HCT116 (cell line): ENCODE results near the gene ARRDC2. TPM values are rescaled to one million over a fixed set of nuclear protein-coding genes. Genes with fewer than 3 reads are reported as not detected.

Source experiments
- ATAC-seq: fragments of 200-7000 bp; cut with Tn5 transposase; 2 replicates; pipeline ENCODE4 v1.9.1; 2020; ENCODE audit warnings: mild to moderate bottlenecking, moderate library complexity
- BruUV-seq: library from RNA; stranded (reverse); fragments of 400-500 nt; replicated peaks from 2 replicates; lab custom pipeline; 2021; lab: Mats Ljungman, UMichigan
- CTCF ChIA-PET: fragments of 300-600 bp; sonication (Branson Sonifier 250); formaldehyde crosslinking; loops from one replicate; lab custom pipeline; 2021; ENCODE audit warnings: antibody characterized with exemption; lab: Charles Lee
- POLR2A ChIA-PET: fragments of 300-600, 350-600 bp; sonication (Branson Sonifier 250); formaldehyde crosslinking; loops from one replicate; lab custom pipeline; 2021; ENCODE audit warnings: antibody characterized with exemption; lab: Charles Lee
- RAD21 ChIA-PET, 2 experiments: fragments of 300-600 bp; sonication (Branson Sonifier 250); formaldehyde crosslinking; loops; one replicate each; lab custom pipeline; 2023; ENCODE audit warnings: low total read pairs in 2 of 2; ENCODE audit not compliant: uncharacterized antibody in 2 of 2, unreplicated experiment in 2 of 2, low non-redundant PET in 1 of 2; lab: Charles Lee
- DNase-seq: peaks from one replicate; pipeline ENCODE4 v3.0.0-alpha.2; 2010; ENCODE audit warnings: low read depth, low spot score
- H2AFZ ChIP-seq: fragments of 200-600 bp; shearing (Covaris generic), sonication (generic); 2 replicates; pipeline ENCODE4 v1.6.1; 2017; ENCODE audit warnings: low read depth, mixed run types, mixed read lengths, antibody characterized with exemption, low read length; ENCODE audit not compliant: poor library complexity, severe bottlenecking
- H3K27ac ChIP-seq: 2 replicates; pipeline ENCODE4 v1.5.1; 2012; ENCODE audit warnings: low read depth, low read length
- H3K27me3 ChIP-seq: fragments of 200-600 bp; sonication (generic); 2 replicates; pipeline ENCODE4 v1.6.1; 2016; ENCODE audit warnings: mixed run types, low read length, mixed read lengths; ENCODE audit not compliant: insufficient read depth
- H3K36me3 ChIP-seq, 2 experiments: fragments of 200-500 bp in 1 of 2; fragments of 200-600 bp in 1 of 2; sonication (Bioruptor generic) in 1 of 2; sonication (generic) in 1 of 2; 2 replicates each; pipeline versions ENCODE4 v1.5.1 to v1.6.1; 2014 to 2016; ENCODE audit warnings: low read length in 2 of 2, inconsistent platforms in 1 of 2, mixed read lengths in 1 of 2, mixed run types in 1 of 2; ENCODE audit not compliant: insufficient read depth in 2 of 2, control insufficient read depth in 1 of 2
- H3K4me1 ChIP-seq, 2 experiments: fragments of 200-600 bp in 1 of 2; sonication (generic) in 1 of 2; 2 replicates each; pipeline versions ENCODE4 v1.5.1 to v1.6.1; 2012 to 2017; ENCODE audit warnings: low read length in 2 of 2, inconsistent platforms in 1 of 2, mild to moderate bottlenecking in 1 of 2, mixed read lengths in 1 of 2, mixed run types in 1 of 2, moderate library complexity in 1 of 2; ENCODE audit not compliant: insufficient read depth in 2 of 2, control insufficient read depth in 1 of 2
- H3K4me2 ChIP-seq: fragments of 200-600 bp; sonication (generic); 2 replicates; pipeline ENCODE4 v1.6.1; 2017; ENCODE audit warnings: mixed run types, low read length, mixed read lengths
- H3K4me3 ChIP-seq, 2 experiments: fragments of 200-600 bp in 1 of 2; sonication (generic) in 1 of 2; replicated peaks in 1 of 2; 2 replicates each; pipeline ENCODE4 v1.5.1; 2011 to 2016; ENCODE audit warnings: low read length in 2 of 2, control low read depth in 1 of 2, low read depth in 1 of 2, mild to moderate bottlenecking in 1 of 2, mixed read lengths in 1 of 2, mixed run types in 1 of 2
- H3K79me2 ChIP-seq: fragments of 200-600 bp; sonication (generic); 2 replicates; pipeline ENCODE4 v1.6.1; 2017; ENCODE audit warnings: mild to moderate bottlenecking, mixed run types, low read length, moderate library complexity, mixed read lengths; ENCODE audit not compliant: insufficient read depth
- H3K9ac ChIP-seq: fragments of 200-600 bp; sonication (generic); 2 replicates; pipeline ENCODE4 v1.6.1; 2016; ENCODE audit warnings: low read length, mixed read lengths
- H3K9me2 ChIP-seq: fragments of 200-600 bp; sonication (generic), shearing (Covaris generic); 2 replicates; pipeline ENCODE4 v1.6.1; 2017; ENCODE audit warnings: mixed run types, mild to moderate bottlenecking, moderate library complexity; ENCODE audit not compliant: insufficient read depth
- H3K9me3 ChIP-seq, 2 experiments: fragments of 200-500 bp in 1 of 2; fragments of 200-600 bp in 1 of 2; sonication (Bioruptor generic) in 1 of 2; sonication (generic) in 1 of 2; 2 replicates each; pipeline ENCODE4 v1.6.1; 2014 to 2017; ENCODE audit warnings: low read length in 2 of 2, mixed read lengths in 2 of 2, inconsistent platforms in 1 of 2, low read depth in 1 of 2, mild to moderate bottlenecking in 1 of 2, mixed run types in 1 of 2, moderate library complexity in 1 of 2; ENCODE audit not compliant: control insufficient read depth in 1 of 2, insufficient read depth in 1 of 2
- H4K20me1 ChIP-seq: fragments of 200-600 bp; sonication (generic), shearing (Covaris generic); 2 replicates; pipeline ENCODE4 v1.6.1; 2017; ENCODE audit warnings: mixed run types, mild to moderate bottlenecking, moderate library complexity; ENCODE audit not compliant: insufficient read depth
- ELF1 ChIP-seq: IDR thresholded peaks from 2 replicates; pipeline ENCODE4 v1.6.1; 2012; ENCODE audit warnings: low read depth, borderline replicate concordance
- EZH2 ChIP-seq: fragments of 200-600 bp; sonication (generic); IDR thresholded peaks from 2 replicates; pipeline ENCODE4 v1.6.1; 2017; ENCODE audit warnings: antibody characterized with exemption, mixed run types
- EZH2phosphoT487 ChIP-seq: fragments of 200-600 bp; IDR thresholded peaks from 2 replicates; pipeline ENCODE4 v1.6.1; 2018; ENCODE audit warnings: antibody characterized with exemption, borderline replicate concordance
- FOSL1 ChIP-seq: IDR thresholded peaks from 2 replicates; pipeline ENCODE4 v1.6.1; 2012; ENCODE audit warnings: low read depth
- POLR2A ChIP-seq: IDR thresholded peaks from 2 replicates; pipeline ENCODE4 v1.7.0; 2011; ENCODE audit warnings: borderline replicate concordance; ENCODE audit not compliant: insufficient read depth, insufficient read length; ENCODE audit errors: extremely low read depth
- POLR2AphosphoS5 ChIP-seq: IDR thresholded peaks from 2 replicates; pipeline ENCODE4 v1.6.1; 2011; ENCODE audit warnings: mild to moderate bottlenecking, low read depth, low read length, moderate library complexity
- RAD21 ChIP-seq: IDR thresholded peaks from 2 replicates; pipeline ENCODE4 v1.6.1; 2012; ENCODE audit warnings: low read depth, mild to moderate bottlenecking
- SP1 ChIP-seq: IDR thresholded peaks from 2 replicates; pipeline ENCODE4 v1.6.1; 2012; ENCODE audit warnings: low read depth
- TCF7L2 ChIP-seq: IDR thresholded peaks from 2 replicates; pipeline ENCODE4 v1.7.0; 2011; ENCODE audit warnings: borderline replicate concordance, inconsistent platforms; ENCODE audit not compliant: insufficient read depth, insufficient read length; ENCODE audit errors: extremely low read depth
- ZFX ChIP-seq: fragments of 450-650 bp; IDR thresholded peaks from 2 replicates; pipeline ENCODE4 v1.6.1; 2017
- intact Hi-C: fragments of 100-400 bp; cut with micrococcal nuclease; formaldehyde crosslinking; loops from 2 replicates; pipeline ENCODE4 v1.10.0; 2022
- total RNA-seq: library from RNA; stranded (reverse); gene quantifications from one replicate; pipeline ENCODE4 v1.2.1, GENCODE V29; 2021; ENCODE audit not compliant: unreplicated experiment
- TF ChIP-seq, protein P1 (sequence below): IDR thresholded peaks from 2 replicates; pipeline ENCODE4 v1.6.1; 2012
- TF ChIP-seq, protein P2 (sequence below): IDR thresholded peaks from 2 replicates; pipeline ENCODE4 v1.6.1; 2012

Gene ARRDC2
- total RNA-seq, 1 experiment from 2014 or later, result 36.5 TPM

DNA sequence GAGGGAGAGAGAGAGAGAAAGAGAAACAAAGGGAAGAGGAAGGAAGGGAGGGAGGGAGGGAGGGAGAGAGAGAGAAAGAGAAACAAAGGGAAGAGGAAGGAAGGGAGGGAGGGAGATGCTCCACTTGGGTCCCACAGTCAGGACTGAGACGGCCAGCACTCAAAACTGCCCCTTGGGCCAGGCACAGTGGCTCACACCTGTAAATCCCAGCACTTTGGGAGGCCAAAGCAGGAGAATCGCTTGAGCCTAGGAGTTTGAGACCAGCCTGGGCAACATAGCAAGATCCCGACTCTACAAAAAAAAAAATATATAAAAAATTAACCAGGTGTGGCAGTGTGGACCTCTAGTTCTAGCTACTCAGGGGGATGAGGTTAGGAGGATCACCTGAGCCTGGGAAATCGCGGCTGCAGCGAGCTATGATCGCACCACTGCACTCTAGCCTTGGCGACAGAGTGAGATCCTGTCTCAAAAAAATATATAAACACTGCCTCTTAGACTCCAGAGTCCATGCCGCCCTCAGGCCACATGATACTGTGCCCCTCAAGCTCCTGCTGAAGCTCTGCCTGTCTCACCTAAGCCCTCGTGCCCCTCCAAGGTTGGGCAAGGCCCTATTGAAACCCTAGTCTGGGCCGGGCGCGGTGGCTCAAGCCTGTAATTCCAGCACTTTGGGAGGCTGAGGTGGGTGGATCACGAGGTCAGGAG lies 8.4 kb downstream of the ARRDC2 start:
- Histone ChIP-seq H3K27me3 (no peaks in the 10 kb centered on the region), H3K9me2 (no peaks in the 10 kb centered on the region), H3K4me2 (no peak overlapping the region), H2AFZ (no peak overlapping the region), H3K79me2 (no peaks in the 10 kb centered on the region), H3K4me1 (peaks cover 22 to 31% of the 10 kb centered on the region in 2 experiments), H3K4me3 (no peak overlapping the region), H3K9ac (no peak overlapping the region), H4K20me1 (no peaks in the 10 kb centered on the region), H3K36me3 (peaks cover 14 to 17% of the 10 kb centered on the region in 2 experiments), H3K9me3 (no peaks in the 10 kb centered on the region), H3K27ac (no peak overlapping the region)
- ChIA-PET CTCF (no interaction called here), POLR2A (no interaction called here), RAD21 (no interaction called here)
- no peak for TF ChIP-seq RAD21
- TF ChIP-seq POLR2A, result no peak
- TF ChIP-seq EZH2, result no peak
- no peak for TF ChIP-seq EZH2phosphoT487
- no peak for TF ChIP-seq POLR2AphosphoS5
- TF ChIP-seq, protein P1, sequence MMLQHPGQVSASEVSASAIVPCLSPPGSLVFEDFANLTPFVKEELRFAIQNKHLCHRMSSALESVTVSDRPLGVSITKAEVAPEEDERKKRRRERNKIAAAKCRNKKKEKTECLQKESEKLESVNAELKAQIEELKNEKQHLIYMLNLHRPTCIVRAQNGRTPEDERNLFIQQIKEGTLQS, result no peak
- TF ChIP-seq ELF1, result no peak
- intact Hi-C loops, result no loop called here
- DNase-seq, result no peak
- no peak for ATAC-seq
- BruUV-seq, result no TSS peak

DNA sequence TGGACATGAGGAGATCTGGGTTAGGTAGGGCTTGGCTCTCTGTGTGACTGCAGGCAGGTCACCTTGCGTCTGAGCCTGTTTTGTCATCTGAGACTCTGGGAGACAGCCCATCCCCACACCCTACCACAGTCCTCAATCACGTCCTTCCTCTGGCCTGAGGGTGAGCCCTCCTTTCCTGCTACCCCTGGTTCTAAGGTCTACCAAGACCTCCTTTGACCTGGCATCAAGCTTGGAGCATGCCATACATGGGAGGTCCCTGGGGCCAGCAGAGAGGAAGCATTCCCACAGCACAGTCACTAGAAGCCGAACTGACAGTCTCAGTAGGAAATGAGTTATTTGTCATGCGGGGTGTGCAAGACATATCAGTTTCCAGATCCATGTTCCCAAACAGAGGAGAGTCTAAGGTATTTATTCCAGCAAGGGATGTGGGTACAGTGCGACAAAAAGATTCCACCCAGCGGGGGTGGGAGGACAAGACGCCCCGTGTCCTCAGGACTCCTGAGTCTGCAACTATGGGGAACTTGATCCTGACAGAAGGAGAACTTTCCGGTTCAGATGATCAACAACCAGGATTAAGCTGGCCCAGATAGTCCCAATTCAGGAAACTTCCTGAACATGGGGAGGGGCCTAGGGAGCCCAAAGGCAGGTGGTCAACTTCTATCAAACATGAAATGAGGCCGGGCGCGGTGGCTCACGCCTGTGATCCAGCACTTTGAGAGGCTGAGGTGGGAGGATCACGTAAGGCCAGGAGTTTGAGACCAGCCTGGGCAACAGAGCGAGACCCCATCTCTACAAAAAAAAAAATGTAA lies 9.5 kb downstream of the ARRDC2 start:
- no peak for TF ChIP-seq FOSL1
- no peak for TF ChIP-seq TCF7L2
- TF ChIP-seq, protein P1, result no peak
- TF ChIP-seq SP1, result no peak
- TF ChIP-seq, protein P2, sequence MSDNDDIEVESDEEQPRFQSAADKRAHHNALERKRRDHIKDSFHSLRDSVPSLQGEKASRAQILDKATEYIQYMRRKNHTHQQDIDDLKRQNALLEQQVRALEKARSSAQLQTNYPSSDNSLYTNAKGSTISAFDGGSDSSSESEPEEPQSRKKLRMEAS, result no peak
- no peak for TF ChIP-seq ZFX
- ATAC-seq, result no peak
- intact Hi-C loops, result no loop called here
- Histone ChIP-seq H3K27ac (no peak overlapping the region), H3K4me2 (no peak overlapping the region), H4K20me1 (no peaks in the 10 kb centered on the region), H3K36me3 (peaks cover 9 to 14% of the 10 kb centered on the region in 2 experiments), H3K79me2 (peaks cover 3% of the 10 kb centered on the region; the same call in 1 of the 2 replicates), H3K4me1 (peaks cover 23 to 39% of the 10 kb centered on the region in 2 experiments), H3K27me3 (no peaks in the 10 kb centered on the region), H3K4me3 (no peak overlapping the region), H3K9ac (no peak overlapping the region), H3K9me2 (no peaks in the 10 kb centered on the region), H2AFZ (no peak overlapping the region), H3K9me3 (no peaks in the 10 kb centered on the region)
- CTCF ChIA-PET, result interaction anchor here (0.8 kb wide), 1 partner anchor 20 kb away, joined by 3 read pairs; no protein-coding TSS in a partner anchor
- no peak for DNase-seq
- POLR2A ChIA-PET, result no interaction called here
- no TSS peak for BruUV-seq
- RAD21 ChIA-PET, result interaction anchor here in 1 of 2 experiments (0.5 kb wide), 1 partner anchor 263 kb away, joined by 3 read pairs; no protein-coding TSS in a partner anchor
